Naive thymus-derived CD4-positive, alpha-beta T cell (primary cell): Measurements from ENCODE around the gene SRGAP2B. TPM values are rescaled to one million over a fixed set of nuclear protein-coding genes. Genes with fewer than 3 reads are reported as not detected.
A peak's percentile ranks its signal among the peaks of the same experiment; 100 is the strongest.
"Not testable (repeated sequence)": the region's sequence is repeated elsewhere in the genome, so short reads cannot be mapped to it uniquely, and the experiment has no call there.

Experiments used
- ATAC-seq: fragments of 150-1000 bp; cut with Tn5 transposase; 2 replicates; pipeline ENCODE4 v1.10.0; 2021; ENCODE audit warnings: mild to moderate bottlenecking, moderate library complexity
- CTCF ChIA-PET: fragments of 350-600 bp; sonication (Branson Sonifier 250); formaldehyde crosslinking; loops from one replicate; lab custom pipeline; 2021; ENCODE audit warnings: antibody characterized with exemption; lab: Charles Lee
- POLR2A ChIA-PET: fragments of 350-600 bp; sonication (Branson Sonifier 250); formaldehyde crosslinking; loops from one replicate; lab custom pipeline; 2021; ENCODE audit warnings: antibody characterized with exemption, inconsistent platforms; lab: Charles Lee
- DNase-seq, 9 donors: peaks; one replicate each; pipeline versions ENCODE4 v3.0.0 to v3.0.0-alpha.2; 2020 to 2022; ENCODE audit warnings: mixed read lengths in 1 of 9
- H3K27ac ChIP-seq: one replicate; pipeline ENCODE4 v1.7.0; 2013; ENCODE audit warnings: mild to moderate bottlenecking, low read depth, low read length, moderate library complexity
- H3K27me3 ChIP-seq, 2 donors: one replicate each; pipeline ENCODE4 v1.7.0; 2013; ENCODE audit warnings: low read length in 2 of 2, mild to moderate bottlenecking in 2 of 2, moderate library complexity in 2 of 2; ENCODE audit not compliant: control insufficient read depth in 2 of 2, insufficient read depth in 2 of 2
- H3K36me3 ChIP-seq, 3 experiments: 1 replicate in 2 of 3; 2 replicates in 1 of 3; pipeline ENCODE4 v1.7.0; 2013; ENCODE audit warnings: low read length in 3 of 3, mild to moderate bottlenecking in 3 of 3, moderate library complexity in 1 of 3; ENCODE audit not compliant: insufficient read depth in 3 of 3, control insufficient read depth in 2 of 3
- H3K4me1 ChIP-seq, 2 donors: one replicate each; pipeline ENCODE4 v1.7.0; 2013; ENCODE audit warnings: low read length in 2 of 2, mild to moderate bottlenecking in 2 of 2, moderate library complexity in 1 of 2; ENCODE audit not compliant: control insufficient read depth in 2 of 2, insufficient read depth in 2 of 2
- H3K4me3 ChIP-seq: 2 replicates; pipeline ENCODE4 v1.7.0; 2013; ENCODE audit warnings: mild to moderate bottlenecking, low read length
- H3K9me3 ChIP-seq, 3 experiments: 1 replicate in 2 of 3; 2 replicates in 1 of 3; pipeline ENCODE4 v1.7.0; 2013; ENCODE audit warnings: low read length in 3 of 3; ENCODE audit not compliant: control insufficient read depth in 2 of 3
- H3K27ac Mint-ChIP-seq, 9 donors: one replicate each; pipeline ENCODE4 v1.8.0; 2020 to 2022; ENCODE audit warnings: mixed read lengths in 9 of 9, mild to moderate bottlenecking in 8 of 9, moderate library complexity in 5 of 9, inconsistent platforms in 2 of 9
- H3K27me3 Mint-ChIP-seq, 5 donors: one replicate each; pipeline ENCODE4 v1.8.0; 2021 to 2022; ENCODE audit warnings: mixed read lengths in 5 of 5, mild to moderate bottlenecking in 1 of 5
- H3K36me3 Mint-ChIP-seq, 5 donors: one replicate each; pipeline ENCODE4 v1.8.0; 2020 to 2022; ENCODE audit warnings: mixed read lengths in 5 of 5, mild to moderate bottlenecking in 3 of 5, inconsistent platforms in 1 of 5
- H3K4me1 Mint-ChIP-seq, 7 donors: one replicate each; pipeline ENCODE4 v1.8.0; 2020 to 2022; ENCODE audit warnings: mixed read lengths in 7 of 7, mild to moderate bottlenecking in 3 of 7, inconsistent platforms in 1 of 7
- H3K4me3 Mint-ChIP-seq, 10 donors: one replicate each; pipeline ENCODE4 v1.8.0; 2020 to 2022; ENCODE audit warnings: mild to moderate bottlenecking in 10 of 10, mixed read lengths in 10 of 10, moderate library complexity in 6 of 10, inconsistent platforms in 2 of 10
- H3K9me3 Mint-ChIP-seq, 11 donors: one replicate each; pipeline ENCODE4 v1.8.0; 2020 to 2022; ENCODE audit warnings: mixed read lengths in 11 of 11, mild to moderate bottlenecking in 4 of 11, inconsistent platforms in 1 of 11, moderate library complexity in 1 of 11
- intact Hi-C, 2 donors: fragments of 100-400 bp; cut with micrococcal nuclease; formaldehyde crosslinking; loops; one replicate each; pipeline ENCODE4 v1.15.1; 2023
- polyA plus RNA-seq, 2 donors: library from polyadenylated mRNA; unstranded; fragments of 300-500 nt; fragmentation: Illumina TruSeq; gene quantifications; one replicate each; pipeline ENCODE4 v1.2.3, GENCODE V29; 2021
- total RNA-seq, 6 experiments: library from RNA in 5 of 6; stranded (reverse) in 5 of 6; gene quantifications; 1 replicate in 5 of 6; 2 replicates in 1 of 6; pipeline ENCODE4 v1.2.3 and lab custom pipeline; 2021 to 2026

SRGAP2B gene
- total and polyA plus RNA-seq, 7 experiments from 2014 or later, result 0.85 to 37.3 (median 18.1) TPM

DNA sequence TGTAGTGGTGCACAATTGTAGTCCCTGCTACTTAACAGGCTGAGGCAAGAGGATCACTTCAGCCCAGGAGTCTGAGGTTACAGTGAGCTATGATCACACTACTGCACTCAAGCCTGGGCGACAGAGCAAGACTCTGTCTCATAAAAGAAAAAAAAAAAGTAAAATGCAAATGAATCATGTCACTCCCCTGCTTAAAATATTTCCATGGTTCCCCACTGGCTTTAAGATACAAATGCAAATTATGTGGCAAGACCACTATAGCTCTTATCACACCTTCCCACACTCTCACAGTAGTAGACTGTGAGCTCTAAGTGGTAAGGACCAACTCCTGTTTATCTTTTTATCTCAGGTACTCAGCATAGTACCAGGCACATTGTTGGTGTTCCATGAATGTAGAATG, 53.6 kb downstream of the SRGAP2B start:
- H3K4me3 ChIP-seq, H3K36me3 ChIP-seq, DNase-seq, POLR2A ChIA-PET, H3K4me3 Mint-ChIP-seq, H3K9me3 ChIP-seq, H3K27ac Mint-ChIP-seq, H3K27me3 Mint-ChIP-seq, CTCF ChIA-PET, intact Hi-C loops, H3K27me3 ChIP-seq, H3K4me1 Mint-ChIP-seq, H3K36me3 Mint-ChIP-seq, H3K9me3 Mint-ChIP-seq, H3K27ac ChIP-seq, H3K4me1 ChIP-seq: not testable (repeated sequence)
- ATAC-seq, result peak; percentile 36

DNA sequence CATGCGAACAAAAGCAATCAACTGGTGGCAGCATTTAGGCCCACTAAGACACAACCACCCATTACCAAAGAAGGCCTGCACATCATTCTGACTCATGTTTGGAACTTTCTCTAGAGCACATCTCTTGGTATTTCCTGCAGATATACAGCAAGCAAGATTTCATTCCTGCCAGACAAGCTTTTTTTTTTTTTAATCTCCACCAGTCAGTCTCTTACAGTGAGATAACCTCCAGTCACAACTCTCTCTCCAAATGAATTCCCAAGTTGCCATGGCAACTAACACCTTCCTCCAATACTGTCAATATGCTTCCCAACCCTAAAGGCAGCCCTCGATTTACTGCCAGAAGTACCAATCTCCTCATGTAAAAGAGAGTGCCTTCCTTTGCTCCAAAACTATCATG, 59.1 kb downstream of the SRGAP2B start:
- H3K9me3 ChIP-seq, POLR2A ChIA-PET, H3K4me1 ChIP-seq, H3K36me3 Mint-ChIP-seq, intact Hi-C loops, H3K27ac Mint-ChIP-seq, DNase-seq, H3K36me3 ChIP-seq, H3K4me3 Mint-ChIP-seq, H3K27me3 Mint-ChIP-seq, H3K9me3 Mint-ChIP-seq, H3K4me1 Mint-ChIP-seq, H3K27me3 ChIP-seq, ATAC-seq, H3K4me3 ChIP-seq, CTCF ChIA-PET, H3K27ac ChIP-seq: not testable (repeated sequence)

GRCh38 chr1:145033523-145033922, 61.6 kb downstream of the SRGAP2B start:
- H3K4me3 ChIP-seq, intact Hi-C loops, H3K27me3 Mint-ChIP-seq, H3K27ac Mint-ChIP-seq, POLR2A ChIA-PET, H3K27me3 ChIP-seq, H3K4me3 Mint-ChIP-seq, DNase-seq, H3K4me1 Mint-ChIP-seq, H3K36me3 Mint-ChIP-seq, CTCF ChIA-PET, H3K36me3 ChIP-seq, ATAC-seq, H3K4me1 ChIP-seq, H3K27ac ChIP-seq, H3K9me3 Mint-ChIP-seq, H3K9me3 ChIP-seq: not testable (repeated sequence)

GRCh38 chr1:145027251-145027650, 67.9 kb downstream of the SRGAP2B start:
- H3K27me3 Mint-ChIP-seq, H3K36me3 ChIP-seq, CTCF ChIA-PET, DNase-seq, H3K27ac Mint-ChIP-seq, POLR2A ChIA-PET, H3K9me3 ChIP-seq, H3K27me3 ChIP-seq, intact Hi-C loops, H3K4me3 Mint-ChIP-seq, H3K27ac ChIP-seq, H3K36me3 Mint-ChIP-seq, ATAC-seq, H3K4me1 Mint-ChIP-seq, H3K4me3 ChIP-seq, H3K4me1 ChIP-seq, H3K9me3 Mint-ChIP-seq: not testable (repeated sequence)

- H3K27ac ChIP-seq, H3K27me3 Mint-ChIP-seq, H3K4me1 ChIP-seq, DNase-seq, POLR2A ChIA-PET, H3K9me3 ChIP-seq, H3K27me3 ChIP-seq, H3K36me3 Mint-ChIP-seq, H3K4me1 Mint-ChIP-seq, H3K4me3 ChIP-seq, H3K4me3 Mint-ChIP-seq, H3K27ac Mint-ChIP-seq, CTCF ChIA-PET, H3K36me3 ChIP-seq, H3K9me3 Mint-ChIP-seq, ATAC-seq, intact Hi-C loops: not testable (repeated sequence)
Observed at GRCh38 chr1:145025286-145025685, 69.8 kb downstream of the SRGAP2B start.

GRCh38 chr1:145022259-145022658, 72.9 kb downstream of the SRGAP2B start:
- H3K4me3 ChIP-seq, H3K27ac Mint-ChIP-seq, intact Hi-C loops, H3K9me3 Mint-ChIP-seq, H3K27ac ChIP-seq, H3K4me1 ChIP-seq, H3K9me3 ChIP-seq, H3K36me3 ChIP-seq, POLR2A ChIA-PET, H3K4me3 Mint-ChIP-seq, DNase-seq, H3K27me3 Mint-ChIP-seq, H3K36me3 Mint-ChIP-seq, H3K27me3 ChIP-seq, ATAC-seq, H3K4me1 Mint-ChIP-seq, CTCF ChIA-PET: not testable (repeated sequence)

GRCh38 chr1:145021749-145022148, 73.4 kb downstream of the SRGAP2B start:
- H3K4me3 Mint-ChIP-seq, H3K9me3 ChIP-seq, H3K36me3 ChIP-seq, H3K27ac Mint-ChIP-seq, intact Hi-C loops, H3K27ac ChIP-seq, CTCF ChIA-PET, H3K4me1 Mint-ChIP-seq, POLR2A ChIA-PET, H3K4me1 ChIP-seq, H3K36me3 Mint-ChIP-seq, H3K9me3 Mint-ChIP-seq, H3K27me3 ChIP-seq, DNase-seq, H3K27me3 Mint-ChIP-seq, ATAC-seq, H3K4me3 ChIP-seq: not testable (repeated sequence)
